Astrocyte (in vitro differentiated cells and primary cell): ENCODE data around the gene GLB1L.

ENCODE experiments used
- EZH2 ChIP-seq: IDR thresholded peaks from 2 replicates; pipeline ENCODE4 v1.6.1; 2012; ENCODE audit warnings: mild to moderate bottlenecking, low read length, inconsistent platforms; ENCODE audit not compliant: insufficient read depth
- TF ChIP-seq, protein P1 (sequence below): IDR thresholded peaks from 2 replicates; pipeline ENCODE4 v1.5.1; 2011; ENCODE audit warnings: low read depth, mild to moderate bottlenecking, inconsistent platforms, low read length, moderate library complexity; ENCODE audit not compliant: insufficient read depth

DNA sequence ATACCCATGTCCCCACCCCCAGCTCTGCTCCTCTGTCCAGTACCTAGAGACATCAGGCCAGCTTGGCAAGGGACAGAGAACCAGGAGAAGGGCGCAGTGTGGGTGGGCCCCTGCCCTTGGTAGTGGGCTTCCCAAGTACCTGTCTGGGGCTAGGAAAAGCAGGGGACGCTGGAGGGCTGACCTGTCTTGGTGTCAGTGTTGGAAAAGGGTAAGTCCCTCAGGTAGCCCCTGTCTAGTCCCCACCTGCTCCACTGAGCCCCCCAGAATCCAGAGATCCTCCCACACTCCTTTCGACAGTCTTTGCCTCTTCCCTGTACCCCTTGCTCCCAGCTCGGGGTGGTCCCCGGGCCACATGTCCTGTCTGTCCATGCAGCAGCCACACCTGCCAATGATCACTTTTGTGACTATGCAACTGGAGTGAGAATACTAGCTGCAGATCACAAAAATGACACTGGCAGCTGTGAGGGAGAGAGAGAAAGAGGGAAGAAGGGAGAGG lies 48.5 kb upstream of the GLB1L start:
- no peak for TF ChIP-seq EZH2
- TF ChIP-seq, protein P1, sequence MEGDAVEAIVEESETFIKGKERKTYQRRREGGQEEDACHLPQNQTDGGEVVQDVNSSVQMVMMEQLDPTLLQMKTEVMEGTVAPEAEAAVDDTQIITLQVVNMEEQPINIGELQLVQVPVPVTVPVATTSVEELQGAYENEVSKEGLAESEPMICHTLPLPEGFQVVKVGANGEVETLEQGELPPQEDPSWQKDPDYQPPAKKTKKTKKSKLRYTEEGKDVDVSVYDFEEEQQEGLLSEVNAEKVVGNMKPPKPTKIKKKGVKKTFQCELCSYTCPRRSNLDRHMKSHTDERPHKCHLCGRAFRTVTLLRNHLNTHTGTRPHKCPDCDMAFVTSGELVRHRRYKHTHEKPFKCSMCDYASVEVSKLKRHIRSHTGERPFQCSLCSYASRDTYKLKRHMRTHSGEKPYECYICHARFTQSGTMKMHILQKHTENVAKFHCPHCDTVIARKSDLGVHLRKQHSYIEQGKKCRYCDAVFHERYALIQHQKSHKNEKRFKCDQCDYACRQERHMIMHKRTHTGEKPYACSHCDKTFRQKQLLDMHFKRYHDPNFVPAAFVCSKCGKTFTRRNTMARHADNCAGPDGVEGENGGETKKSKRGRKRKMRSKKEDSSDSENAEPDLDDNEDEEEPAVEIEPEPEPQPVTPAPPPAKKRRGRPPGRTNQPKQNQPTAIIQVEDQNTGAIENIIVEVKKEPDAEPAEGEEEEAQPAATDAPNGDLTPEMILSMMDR = no peak
